DMS 273 (cell line): ENCODE data around the gene XPO6.

Experiments used
- DNase-seq: peaks from one replicate; lab custom pipeline; 2025; ENCODE audit not compliant: unreplicated experiment; lab: John Stamatoyannopoulos, UW

The XPO6 gene

GRCh38 chr16:28208824-28209223 is 2.9 kb downstream of the XPO6 start:
- no peak for DNase-seq

- no peak for DNase-seq
Observed at GRCh38 chr16:28208131-28208530, 3.6 kb downstream of the XPO6 start.

- no peak for DNase-seq
Observed at GRCh38 chr16:28207399-28207798, 4.4 kb downstream of the XPO6 start.

GRCh38 chr16:28205974-28206373 is 5.8 kb downstream of the XPO6 start:
- no peak for DNase-seq

- DNase-seq, result no peak
Observed at GRCh38 chr16:28205117-28205899, 6.5 kb downstream of the XPO6 start.

- DNase-seq, result no peak
Observed at GRCh38 chr16:28204622-28205021, 7.1 kb downstream of the XPO6 start.

GRCh38 chr16:28204204-28204603 is 7.6 kb downstream of the XPO6 start:
- DNase-seq, result no peak

GRCh38 chr16:28202147-28202746 is 9.5 kb downstream of the XPO6 start:
- no peak for DNase-seq

- no peak for DNase-seq
Observed at GRCh38 chr16:28200661-28201060, 11.1 kb downstream of the XPO6 start.

GRCh38 chr16:28196387-28196987 is 15.3 kb downstream of the XPO6 start:
- no peak for DNase-seq

- no peak for DNase-seq
Observed at GRCh38 chr16:28195859-28196258, 15.9 kb downstream of the XPO6 start.

GRCh38 chr16:28193530-28194423 is 18.0 kb downstream of the XPO6 start:
- DNase-seq, result no peak

- DNase-seq, result no peak
Observed at GRCh38 chr16:28192806-28193529, 18.8 kb downstream of the XPO6 start.

GRCh38 chr16:28191364-28191960 is 20.3 kb downstream of the XPO6 start:
- DNase-seq, result no peak

- DNase-seq, result no peak
Observed at GRCh38 chr16:28189245-28189644, 22.5 kb downstream of the XPO6 start.

- DNase-seq, result no peak
Observed at GRCh38 chr16:28188085-28188916, 23.5 kb downstream of the XPO6 start.

- no peak for DNase-seq
Observed at GRCh38 chr16:28187595-28188004, 24.2 kb downstream of the XPO6 start.

GRCh38 chr16:28186752-28187151 is 25.0 kb downstream of the XPO6 start:
- DNase-seq, result no peak

- DNase-seq, result no peak
Observed at GRCh38 chr16:28185696-28186095, 26.1 kb downstream of the XPO6 start.
